Transverse colon (tissue), 4 donors: ENCODE results near the gene NAGLU. TPM values are rescaled to one million over a fixed set of nuclear protein-coding genes. Genes with fewer than 3 reads are reported as not detected.

Experiments used
- DNase-seq: peaks from one replicate; pipeline ENCODE4 v3.0.0-alpha.2; 2019
- H3K27ac ChIP-seq, 4 donors: fragments of 200-600 bp; sonication (generic); 2 replicates each; pipeline ENCODE4 v1.5.1; 2016 to 2018; ENCODE audit warnings: inconsistent platforms in 4 of 4
- H3K27me3 ChIP-seq: fragments of 200-600 bp; sonication (generic); 2 replicates; pipeline ENCODE4 v1.5.1; 2017; ENCODE audit warnings: inconsistent platforms
- H3K36me3 ChIP-seq, 4 donors: fragments of 200-600 bp; sonication (generic); 2 replicates each; pipeline ENCODE4 v1.5.1; 2017 to 2019; ENCODE audit warnings: inconsistent platforms in 4 of 4
- H3K4me1 ChIP-seq, 4 donors: fragments of 200-600 bp; sonication (generic); 2 replicates each; pipeline ENCODE4 v1.5.1; 2017 to 2020; ENCODE audit warnings: inconsistent platforms in 4 of 4
- H3K4me3 ChIP-seq, 4 donors: fragments of 200-600 bp; sonication (generic); 1 replicate in 1 of 4; 2 replicates in 3 of 4; pipeline versions ENCODE4 v1.5.1 to v1.6.1; 2017 to 2019; ENCODE audit warnings: inconsistent platforms in 4 of 4
- H3K9me3 ChIP-seq, 2 donors: fragments of 200-600 bp; sonication (generic); 2 replicates each; pipeline ENCODE4 v1.5.1; 2017 to 2019; ENCODE audit warnings: inconsistent platforms in 2 of 2
- EP300 ChIP-seq: sonication (generic); formaldehyde crosslinking; IDR thresholded peaks from one replicate; pipeline ENCODE4 v1.6.1; 2017; ENCODE audit warnings: antibody characterized with exemption, low read depth
- POLR2A ChIP-seq: fragments of 450-650 bp; IDR thresholded peaks from one replicate; pipeline ENCODE4 v1.6.1; 2016; ENCODE audit warnings: antibody characterized with exemption, mild to moderate bottlenecking, moderate library complexity
- POLR2AphosphoS5 ChIP-seq, 3 donors: sonication (generic); formaldehyde crosslinking; IDR thresholded peaks; one replicate each; pipeline ENCODE4 v1.6.1; 2016; ENCODE audit warnings: antibody characterized with exemption in 3 of 3
- WGBS, 2 donors: methylation state at CpG; one replicate each; pipeline ENCODE4 v1.1.5; 2018; ENCODE audit warnings: low coverage in 1 of 2; 5-methylcytosine and 5-hydroxymethylcytosine counted together
- in situ Hi-C, 4 donors: fragments of 200-750 bp; cut with MboI; loops; one replicate each; pipeline versions ENCODE4 v1.15.0 to v1.15.1; 2017; ENCODE audit warnings: low sequenced_read_pairs in 3 of 4, low pct_ligation_motif_present in 1 of 4, low pct_unique_long_range_greater_than_20kb in 1 of 4
- intact Hi-C: fragments of 100-400 bp; cut with DNase I; formaldehyde crosslinking; loops from one replicate; pipeline ENCODE4 v1.15.1; 2023; ENCODE audit warnings: low total_unique reads
- total RNA-seq, 4 donors: library from RNA; depleted of rRNA; stranded (reverse); fragments of >200 nt; gene quantifications; one replicate each; pipeline ENCODE4 v1.1.0, GENCODE V29; 2016
- TF ChIP-seq, protein P1 (sequence below), 5 experiments: fragments of 200-600 bp in 3 of 5; fragments of 450-650 bp in 2 of 5; sonication (generic) in 3 of 5; IDR thresholded peaks; 1 replicate in 2 of 5; 2 replicates in 3 of 5; pipeline ENCODE4 v1.5.1; 2016 to 2017; ENCODE audit warnings: antibody characterized with exemption in 5 of 5, inconsistent platforms in 3 of 5, mild to moderate bottlenecking in 2 of 5, moderate library complexity in 1 of 5

Gene NAGLU
- total RNA-seq, 4 donors from 2014 or later = 35.4 to 95.7 (median 66.2) TPM

DNA sequence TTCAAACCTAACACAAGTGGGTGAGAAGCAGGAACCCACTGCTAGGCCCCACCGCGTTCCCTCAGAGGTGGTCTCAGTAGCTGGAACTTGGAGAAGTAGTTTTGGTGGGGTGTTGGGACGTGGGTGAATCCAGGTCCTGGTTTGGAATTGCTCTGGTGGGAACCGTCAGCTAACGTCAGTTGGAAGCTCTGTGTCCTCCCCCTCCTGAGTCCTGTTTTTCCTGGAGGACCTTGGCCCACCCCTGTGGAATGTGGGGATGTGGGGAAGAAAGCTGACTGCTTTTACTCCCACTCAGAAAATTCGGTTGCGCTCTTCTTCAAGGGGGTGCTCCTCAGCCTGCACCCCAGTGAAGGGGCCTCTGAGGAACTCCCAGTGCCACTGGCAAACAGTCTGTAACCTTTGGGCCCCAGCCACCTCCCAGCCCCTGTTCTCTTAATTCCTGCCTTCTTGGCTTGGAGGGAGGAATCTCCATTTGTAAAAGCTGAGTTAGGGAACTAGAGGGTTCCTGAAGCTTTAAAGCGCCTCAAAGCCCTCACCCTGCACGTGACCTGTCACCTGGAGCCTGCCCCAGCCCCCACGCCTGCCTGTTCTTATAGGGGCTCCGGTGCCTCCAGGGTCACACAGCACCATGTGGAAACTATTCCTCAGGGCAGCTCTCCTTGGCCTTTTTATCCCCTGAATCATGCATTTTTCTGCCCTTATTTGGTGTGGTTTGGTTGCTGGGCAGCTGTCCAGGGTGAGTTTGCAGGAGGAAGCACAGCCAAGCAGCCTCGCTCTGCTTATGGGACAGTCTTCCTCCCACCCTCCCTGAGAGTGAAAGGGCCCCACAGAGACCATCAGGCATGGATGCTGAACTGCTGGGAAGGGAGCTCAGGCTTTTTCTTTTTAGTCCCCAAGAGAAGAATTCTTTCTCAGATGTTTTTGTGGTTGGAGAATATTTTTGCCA is 16.2 kb upstream of the NAGLU start:
- H3K36me3 ChIP-seq = peaks cover 0 to under 1% (median 0%) of the 10 kb centered on the region in 4 donors
- H3K4me3 ChIP-seq = no peak overlapping the region
- H3K27ac ChIP-seq = peak overlapping the region; percentile 89 to 98 (median 92)
- TF ChIP-seq, protein P1, sequence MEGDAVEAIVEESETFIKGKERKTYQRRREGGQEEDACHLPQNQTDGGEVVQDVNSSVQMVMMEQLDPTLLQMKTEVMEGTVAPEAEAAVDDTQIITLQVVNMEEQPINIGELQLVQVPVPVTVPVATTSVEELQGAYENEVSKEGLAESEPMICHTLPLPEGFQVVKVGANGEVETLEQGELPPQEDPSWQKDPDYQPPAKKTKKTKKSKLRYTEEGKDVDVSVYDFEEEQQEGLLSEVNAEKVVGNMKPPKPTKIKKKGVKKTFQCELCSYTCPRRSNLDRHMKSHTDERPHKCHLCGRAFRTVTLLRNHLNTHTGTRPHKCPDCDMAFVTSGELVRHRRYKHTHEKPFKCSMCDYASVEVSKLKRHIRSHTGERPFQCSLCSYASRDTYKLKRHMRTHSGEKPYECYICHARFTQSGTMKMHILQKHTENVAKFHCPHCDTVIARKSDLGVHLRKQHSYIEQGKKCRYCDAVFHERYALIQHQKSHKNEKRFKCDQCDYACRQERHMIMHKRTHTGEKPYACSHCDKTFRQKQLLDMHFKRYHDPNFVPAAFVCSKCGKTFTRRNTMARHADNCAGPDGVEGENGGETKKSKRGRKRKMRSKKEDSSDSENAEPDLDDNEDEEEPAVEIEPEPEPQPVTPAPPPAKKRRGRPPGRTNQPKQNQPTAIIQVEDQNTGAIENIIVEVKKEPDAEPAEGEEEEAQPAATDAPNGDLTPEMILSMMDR (IDR thresholded peaks at IDR 0.05) = no peak
- peak; percentile 66 to 78 (median 74) for TF ChIP-seq POLR2AphosphoS5 (IDR thresholded peaks at IDR 0.05)
- peak; percentile 42 for TF ChIP-seq EP300
- TF ChIP-seq POLR2A = no peak
- intact Hi-C loops (loop anchor here (10.0 kb wide), 1 partner anchor 95 kb away; the partner anchor contains the start of gene CAVIN1), in situ Hi-C loops (loop anchor here (10.0 to 25.0 kb wide), 5 partner anchors 85 to 208 kb away; partner anchors contain the start of gene CAVIN1 (in 1 of the 4))
- no peaks in the 10 kb centered on the region for H3K9me3 ChIP-seq
- H3K4me1 ChIP-seq = peaks cover 48 to 63% (median 60%) of the 10 kb centered on the region in 4 donors
- DNase-seq = peak; percentile 85
- WGBS, 2 donors = 37 to 40% methylated on average over 1 to 12 of the region's 12 CpGs
- no peaks in the 10 kb centered on the region for H3K27me3 ChIP-seq

DNA sequence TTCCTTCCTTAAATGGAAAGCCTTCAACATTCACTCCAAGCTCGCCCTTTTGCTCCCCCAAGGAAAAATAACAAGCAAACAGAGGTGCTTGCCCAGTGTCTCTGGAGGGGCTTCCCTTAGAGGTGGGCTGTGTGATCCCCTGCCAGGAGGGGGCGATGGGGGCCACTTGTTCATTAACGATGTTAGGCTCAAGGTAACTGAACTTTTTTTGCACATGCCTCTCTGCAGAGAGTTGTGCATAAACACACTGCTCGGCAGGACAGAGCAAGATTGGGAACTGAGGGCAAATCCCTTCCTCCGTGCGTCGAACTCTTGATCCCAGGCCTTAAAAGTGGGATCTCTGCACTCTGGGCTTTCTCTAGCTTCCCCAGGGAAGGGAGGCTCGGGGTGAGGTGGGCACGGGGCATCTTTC is 15.5 kb upstream of the NAGLU start:
- peaks cover 48 to 63% (median 60%) of the 10 kb centered on the region in 4 donors for H3K4me1 ChIP-seq
- TF ChIP-seq POLR2A (no peak), POLR2AphosphoS5 (IDR thresholded peaks at IDR 0.05) (no peak), EP300 (no peak)
- TF ChIP-seq, protein P1 (IDR thresholded peaks at IDR 0.05) = no peak
- no peaks in the 10 kb centered on the region for H3K27me3 ChIP-seq
- peak overlapping the region; percentile 89 to 98 (median 92) for H3K27ac ChIP-seq
- H3K36me3 ChIP-seq = no peaks in the 10 kb centered on the region
- in situ Hi-C loops (loop anchor here (10.0 to 25.0 kb wide), 5 partner anchors 86 to 208 kb away; partner anchors contain the start of gene CAVIN1 (in 1 of the 4)), intact Hi-C loops (loop anchor here (10.0 kb wide), 1 partner anchor 96 kb away; the partner anchor contains the start of gene CAVIN1)
- 46 to 61% methylated on average over 2 to 9 of the region's 9 CpGs for WGBS, 2 donors
- H3K4me3 ChIP-seq = no peak overlapping the region
- DNase-seq = no peak
- no peaks in the 10 kb centered on the region for H3K9me3 ChIP-seq

DNA sequence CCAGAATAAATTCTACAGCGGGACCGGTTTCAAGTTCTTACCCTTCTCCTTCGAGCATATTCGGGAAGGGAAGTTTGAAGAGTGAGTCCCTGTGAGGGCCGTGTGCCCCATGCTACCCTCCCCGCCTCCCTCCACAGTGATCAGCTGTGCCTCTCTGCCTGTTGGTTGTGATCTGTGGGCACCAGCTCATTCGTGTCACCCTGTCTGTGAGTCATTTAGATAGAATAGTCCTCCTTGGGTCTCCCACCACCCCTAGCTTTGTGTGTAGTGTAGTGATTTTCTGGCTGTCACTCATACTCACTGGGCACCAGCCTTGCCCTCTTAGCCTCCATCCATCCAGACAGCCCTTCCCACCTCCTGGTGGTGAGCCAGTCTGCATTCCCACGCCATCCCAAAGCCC is 15.0 kb upstream of the NAGLU start:
- H3K27me3 ChIP-seq = no peaks in the 10 kb centered on the region
- in situ Hi-C loops (loop anchor here (10.0 to 25.0 kb wide), 5 partner anchors 86 to 209 kb away; partner anchors contain the start of gene CAVIN1 (in 1 of the 4)), intact Hi-C loops (loop anchor here (10.0 kb wide), 1 partner anchor 96 kb away; the partner anchor contains the start of gene CAVIN1)
- H3K4me1 ChIP-seq = peaks cover 51 to 68% (median 62%) of the 10 kb centered on the region in 4 donors
- TF ChIP-seq POLR2A (no peak), EP300 (no peak), POLR2AphosphoS5 (IDR thresholded peaks at IDR 0.05) (no peak)
- TF ChIP-seq, protein P1 (IDR thresholded peaks at IDR 0.05) = no peak
- H3K4me3 ChIP-seq = no peak overlapping the region
- DNase-seq = no peak
- H3K27ac ChIP-seq = peak overlapping the region; percentile 89 to 98 (median 92)
- no peaks in the 10 kb centered on the region for H3K9me3 ChIP-seq
- H3K36me3 ChIP-seq = no peaks in the 10 kb centered on the region
- WGBS, 2 donors = 57 to 72% methylated on average over 1 to 8 of the region's 8 CpGs
